Epidermal melanocyte (primary cell): ENCODE measurements around the gene ARID3A.
A peak's percentile ranks its signal among the peaks of the same experiment; 100 is the strongest.

Experiments
- DNase-seq: peaks from one replicate; pipeline ENCODE4 v3.0.0; 2011; ENCODE audit warnings: low spot score; ENCODE audit not compliant: insufficient read length

The ARID3A gene

DNA sequence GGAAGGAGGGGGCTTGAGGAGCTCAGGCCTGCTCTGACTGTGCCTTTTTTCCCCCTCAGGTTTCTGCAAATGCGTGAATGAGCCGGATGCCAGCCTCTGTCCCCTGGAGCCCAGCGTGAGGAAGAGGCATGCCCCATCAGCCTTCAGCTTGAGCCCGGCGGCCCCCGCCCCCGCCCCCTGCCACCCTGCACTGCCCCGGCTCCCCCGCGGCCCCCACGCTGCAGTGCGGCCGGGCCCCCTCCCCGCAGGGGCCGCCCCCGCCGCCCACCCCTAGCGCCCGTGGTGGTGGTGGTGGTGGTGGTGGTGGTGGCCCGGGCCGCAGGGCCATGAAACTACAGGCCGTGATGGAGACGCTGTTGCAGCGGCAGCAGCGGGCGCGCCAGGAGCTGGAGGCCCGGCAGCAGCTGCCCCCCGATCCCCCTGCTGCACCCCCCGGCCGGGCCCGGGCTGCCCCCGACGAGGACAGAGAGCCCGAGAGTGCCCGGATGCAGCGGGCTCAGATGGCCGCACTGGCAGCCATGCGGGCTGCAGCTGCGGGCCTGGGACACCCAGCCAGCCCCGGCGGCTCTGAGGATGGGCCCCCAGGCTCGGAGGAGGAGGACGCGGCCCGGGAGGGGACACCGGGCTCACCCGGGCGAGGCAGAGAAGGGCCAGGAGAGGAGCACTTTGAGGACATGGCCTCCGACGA is 3.5 kb downstream of the ARID3A start:
- DNase-seq: no peak

DNA sequence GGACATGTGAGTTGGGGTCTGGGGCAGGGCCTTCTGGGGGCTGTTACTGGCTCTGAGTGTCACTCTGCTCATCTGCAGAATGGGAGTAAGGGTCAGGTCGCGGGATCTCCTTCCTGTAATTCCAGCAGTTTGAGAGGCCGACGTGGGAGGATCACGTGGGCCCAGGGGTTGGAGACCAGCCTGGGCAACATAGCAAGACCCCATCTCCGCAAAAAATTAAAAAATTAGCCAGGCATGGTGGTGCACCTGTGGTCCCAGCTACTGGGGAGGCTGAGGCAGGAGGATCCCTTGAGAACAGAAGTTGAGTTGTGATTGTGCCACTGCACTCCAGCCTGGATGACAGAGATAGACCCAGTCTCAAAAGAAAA is 4.0 kb downstream of the ARID3A start:
- DNase-seq: no peak

DNA sequence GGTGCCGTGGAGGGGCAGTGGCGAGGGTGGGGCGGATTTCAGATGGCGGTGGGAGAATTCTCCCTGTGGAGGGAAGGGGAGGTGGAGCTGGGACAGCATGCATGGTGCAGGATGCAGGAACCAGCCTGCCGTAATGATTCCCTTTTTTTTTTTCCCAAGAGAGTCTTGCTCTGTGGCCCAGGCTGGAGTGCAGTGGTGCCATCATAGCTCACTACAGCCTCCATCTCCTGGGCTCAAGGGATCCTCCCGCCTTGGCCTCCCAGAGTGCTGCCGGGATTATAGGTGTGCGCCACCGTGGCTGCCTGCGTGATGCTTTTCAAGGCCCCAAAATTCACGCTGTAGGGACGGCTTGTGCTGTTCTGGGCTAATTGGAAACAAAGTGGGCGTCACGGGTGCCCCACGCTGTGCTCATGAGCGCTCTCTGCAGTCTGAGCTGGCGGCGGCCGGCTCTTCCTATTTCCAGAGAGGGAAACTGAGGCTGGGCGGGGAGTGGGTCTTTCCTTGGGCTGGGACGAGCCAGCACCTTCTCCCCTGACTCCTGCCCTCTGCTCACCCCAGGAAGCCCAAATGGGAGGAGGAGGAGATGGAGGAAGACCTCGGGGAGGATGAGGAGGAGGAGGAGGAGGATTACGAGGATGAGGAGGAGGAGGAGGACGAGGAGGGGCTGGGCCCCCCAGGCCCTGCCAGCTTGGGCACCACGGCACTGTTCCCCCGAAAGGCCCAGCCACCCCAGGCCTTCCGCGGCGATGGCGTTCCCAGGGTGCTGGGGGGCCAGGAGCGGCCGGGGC is 6.2 kb downstream of the ARID3A start:
- no peak for DNase-seq

DNA sequence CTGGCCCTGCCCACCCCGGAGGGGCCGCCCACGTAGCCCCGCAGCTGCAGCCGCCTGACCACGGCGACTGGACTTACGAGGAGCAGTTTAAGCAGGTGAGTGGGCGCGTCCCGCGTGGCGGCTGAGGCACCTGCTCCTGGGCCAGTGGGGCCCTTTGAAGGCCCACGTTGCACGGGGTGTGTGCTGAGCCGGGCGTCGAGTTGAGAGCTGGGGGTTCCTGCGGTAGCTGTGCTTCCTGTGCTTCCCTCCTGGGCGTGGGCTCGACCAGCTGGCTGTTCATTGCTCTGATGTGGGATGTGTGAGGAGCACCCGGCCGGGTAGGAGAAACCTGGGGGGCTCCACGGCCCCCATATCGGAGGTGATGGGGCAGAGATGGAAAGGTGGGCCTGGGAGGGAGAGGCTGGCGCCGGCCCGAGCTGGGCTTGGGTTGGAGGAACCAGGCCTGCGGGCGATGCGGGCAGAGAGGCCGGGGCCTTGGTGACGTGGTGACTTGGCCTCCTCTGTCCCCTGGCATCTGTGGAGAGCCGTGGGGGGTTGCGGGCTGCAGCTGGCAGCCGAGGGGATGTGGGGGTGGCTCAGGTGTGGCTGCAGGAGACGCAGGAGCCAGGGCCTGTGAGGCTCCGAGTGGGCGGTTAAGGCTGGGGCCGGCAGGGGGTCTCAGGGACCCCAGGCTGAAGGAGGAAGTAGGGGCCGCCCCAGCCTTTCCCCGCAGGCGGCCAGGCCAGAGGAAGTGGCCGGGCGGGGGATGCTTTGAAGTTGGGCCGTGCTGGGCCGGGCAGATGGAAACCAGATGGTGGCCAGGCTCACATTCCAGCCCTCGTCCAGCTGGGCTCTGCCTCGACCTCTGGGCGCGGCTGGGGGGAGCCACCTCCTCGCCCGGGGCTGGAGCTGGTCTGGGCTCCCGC is 7.1 kb downstream of the ARID3A start:
- DNase-seq: peak; percentile 97

DNA sequence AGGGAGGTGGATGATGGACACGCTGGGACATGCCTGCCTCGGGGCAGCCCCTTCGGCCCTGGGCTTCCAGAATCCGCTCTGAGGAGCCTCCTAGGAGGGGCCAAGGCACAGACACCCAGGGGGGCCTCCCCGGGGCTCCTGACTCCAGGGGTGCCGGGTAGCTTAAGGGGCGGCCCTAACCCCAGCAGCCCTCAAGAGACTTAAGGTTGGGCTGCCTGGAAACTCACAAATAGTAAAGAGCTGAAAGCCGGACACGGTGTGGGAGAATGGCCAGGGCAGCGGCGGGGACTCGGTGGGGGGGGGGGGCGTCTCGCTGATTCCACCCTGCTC is 7.7 kb downstream of the ARID3A start:
- DNase-seq: no peak

DNA sequence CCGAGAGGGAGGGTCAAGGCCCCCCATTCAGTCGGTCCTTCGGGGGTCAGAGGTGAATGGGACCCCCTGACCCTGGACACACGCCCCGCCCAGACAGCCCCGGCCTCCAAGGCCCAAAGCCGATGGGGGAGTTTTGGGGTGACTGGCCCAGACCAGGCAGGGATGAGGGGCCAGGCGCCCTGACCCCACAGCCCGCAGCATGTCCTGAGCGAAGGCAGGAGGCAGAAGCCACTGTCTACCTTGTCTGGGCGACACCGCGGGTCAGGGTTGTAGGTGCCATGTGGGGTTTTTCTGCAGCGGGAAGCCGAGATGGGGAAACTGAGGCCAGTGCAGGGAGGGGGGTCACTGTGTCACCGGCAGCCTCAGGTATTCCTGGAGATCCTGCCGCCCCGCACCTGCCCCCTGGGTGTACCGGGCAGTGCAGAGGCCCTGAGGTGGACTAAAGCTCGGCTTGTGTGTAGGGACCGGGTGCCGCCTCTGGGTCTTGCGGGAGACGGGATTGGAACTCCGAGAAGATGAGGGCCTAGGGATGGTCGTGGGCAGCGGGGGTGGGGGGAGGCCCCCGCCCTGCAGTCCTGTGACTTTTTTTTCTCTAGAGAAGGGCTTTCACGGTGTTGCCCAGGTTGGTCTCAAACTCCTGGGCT is 8.5 kb downstream of the ARID3A start:
- no peak for DNase-seq

DNA sequence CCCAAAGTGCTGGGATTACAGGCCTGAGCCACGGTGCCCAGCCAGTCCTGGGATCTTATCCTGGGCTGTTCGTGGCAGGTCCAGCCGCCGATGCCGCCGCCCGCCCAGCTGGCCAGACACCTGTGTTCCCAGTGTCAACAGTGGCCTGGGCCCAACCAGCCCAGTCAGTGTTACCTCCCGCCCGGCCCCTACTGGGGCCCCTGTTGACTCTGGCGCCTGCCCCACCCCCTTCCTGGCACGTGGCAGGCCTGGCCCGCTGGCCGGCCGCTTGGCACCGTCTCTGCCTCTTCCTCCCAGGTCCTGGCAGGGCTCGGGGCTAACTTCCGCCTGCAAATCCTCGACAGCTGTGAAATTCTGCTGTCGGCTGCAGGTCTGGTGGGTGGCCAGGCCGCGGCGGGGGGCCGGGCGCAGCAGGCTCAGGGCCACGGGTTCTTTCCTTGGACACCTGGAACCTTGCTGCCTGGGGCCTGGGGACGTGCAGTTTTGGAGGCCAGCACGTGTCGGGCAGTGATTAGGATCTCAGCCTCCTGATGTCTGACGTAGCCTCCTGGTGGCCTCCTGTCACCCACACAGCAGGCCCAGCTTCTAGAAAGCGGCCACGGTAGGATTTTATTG is 9.1 kb downstream of the ARID3A start:
- DNase-seq: peak; percentile 82

DNA sequence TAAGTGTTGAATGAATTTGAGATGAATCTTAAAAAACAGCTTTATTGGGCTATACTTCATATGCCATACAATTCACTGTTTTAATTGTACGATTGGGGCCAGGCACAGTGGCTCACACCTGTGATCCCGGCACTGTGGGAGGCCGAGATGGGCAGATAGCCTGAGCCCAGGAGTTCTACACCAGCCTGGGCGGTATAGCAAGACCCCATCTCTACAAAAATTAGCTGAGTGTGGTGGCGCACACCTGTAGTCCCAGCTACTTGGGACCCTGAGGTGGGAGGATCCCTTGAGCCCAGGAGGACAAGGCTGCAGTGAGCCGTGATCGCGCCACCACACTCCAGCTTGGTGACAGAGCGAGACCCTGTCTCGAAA is 10.3 kb downstream of the ARID3A start:
- DNase-seq: no peak

DNA sequence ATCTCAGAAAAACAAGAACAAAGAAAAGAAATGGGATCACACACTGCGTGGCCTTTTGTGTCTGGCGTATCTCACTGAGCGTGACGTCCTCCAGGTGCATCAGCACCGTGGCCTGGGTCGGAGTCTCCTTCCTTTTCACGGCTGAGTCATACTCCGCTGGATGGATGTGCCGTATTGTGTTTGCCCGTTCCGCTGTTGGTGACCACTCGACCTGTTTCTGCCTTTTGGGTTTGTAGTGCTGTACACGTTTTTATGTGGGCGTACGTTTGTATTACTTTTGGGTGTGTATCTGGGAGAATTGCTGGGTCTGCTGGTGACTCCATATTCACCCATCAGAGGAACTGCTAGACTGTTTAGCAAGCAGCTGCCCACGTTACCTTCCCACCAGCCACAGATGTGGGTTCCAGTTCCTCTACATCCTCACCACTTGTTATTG is 11.4 kb downstream of the ARID3A start:
- DNase-seq: no peak

DNA sequence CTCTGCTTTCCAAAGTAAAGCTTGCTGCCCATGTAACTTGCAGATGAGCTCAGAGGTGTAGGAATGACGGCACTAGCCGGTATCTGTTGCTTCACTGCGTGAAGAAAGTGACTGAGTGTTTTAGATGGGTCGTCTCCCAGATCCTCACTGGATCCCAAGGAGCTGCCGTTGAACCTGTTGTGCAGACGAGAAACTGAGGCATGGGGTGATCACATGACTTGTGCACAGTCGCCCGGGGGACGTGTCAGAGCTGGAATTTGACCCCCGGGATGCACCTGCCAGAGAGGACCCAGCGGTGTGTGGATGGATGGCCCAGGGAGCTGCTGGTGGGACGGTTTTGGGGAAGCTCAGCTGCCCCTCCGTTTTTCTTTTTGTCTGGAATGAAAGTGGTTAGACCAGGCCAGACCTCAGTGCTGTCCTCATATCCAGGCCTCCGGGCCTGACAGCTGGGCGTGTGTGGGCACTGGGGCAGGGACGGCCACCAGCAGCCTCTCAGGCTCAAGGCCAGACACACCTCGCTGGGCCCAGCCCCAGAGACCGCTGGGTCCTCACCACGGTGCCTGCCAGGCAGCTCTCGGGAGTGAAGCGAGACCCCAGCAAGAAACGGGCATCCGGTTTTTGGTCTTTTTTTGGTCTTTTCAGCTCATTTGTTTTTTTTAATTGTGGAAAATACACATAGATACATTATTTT is 12.5 kb downstream of the ARID3A start:
- no peak for DNase-seq

DNA sequence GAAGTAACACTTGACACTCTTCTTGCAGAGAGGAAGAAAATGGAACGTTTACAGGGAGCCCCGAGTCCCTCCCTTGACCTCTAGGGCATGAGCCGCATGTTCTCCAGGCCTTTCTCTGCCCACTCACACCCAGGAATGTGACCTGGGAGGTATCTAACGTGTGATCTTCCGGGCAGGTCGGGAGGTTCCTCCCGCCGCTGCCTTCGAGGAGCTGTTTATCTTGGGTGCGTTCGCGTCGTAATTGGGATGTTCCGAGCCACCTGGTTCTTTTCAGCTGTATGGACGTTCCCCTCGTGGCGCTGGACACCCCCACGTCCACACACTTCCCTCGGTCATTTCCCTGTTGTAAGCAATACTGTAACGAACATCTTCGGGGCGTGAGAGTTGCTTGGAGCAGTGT is 13.6 kb downstream of the ARID3A start:
- no peak for DNase-seq

DNA sequence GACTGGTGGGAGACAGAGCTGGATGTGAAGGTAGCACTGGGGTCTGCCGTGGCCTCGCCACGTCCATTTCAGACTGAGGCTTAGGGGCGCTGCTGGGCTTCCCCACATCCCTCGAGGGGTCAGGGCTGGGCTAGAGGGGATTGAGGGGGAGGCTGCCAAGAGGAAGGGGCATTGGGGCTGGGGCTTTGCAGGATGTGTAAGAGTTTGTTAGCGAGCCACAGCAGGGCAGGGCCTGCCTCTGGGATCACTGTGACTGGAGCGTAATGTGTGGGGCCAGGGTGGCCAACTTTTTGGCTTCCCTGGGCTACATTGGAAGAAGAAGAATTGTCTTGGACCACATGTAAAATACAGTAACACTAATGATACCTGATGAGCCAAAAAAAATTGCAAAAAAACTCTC is 14.1 kb downstream of the ARID3A start:
- no peak for DNase-seq

DNA sequence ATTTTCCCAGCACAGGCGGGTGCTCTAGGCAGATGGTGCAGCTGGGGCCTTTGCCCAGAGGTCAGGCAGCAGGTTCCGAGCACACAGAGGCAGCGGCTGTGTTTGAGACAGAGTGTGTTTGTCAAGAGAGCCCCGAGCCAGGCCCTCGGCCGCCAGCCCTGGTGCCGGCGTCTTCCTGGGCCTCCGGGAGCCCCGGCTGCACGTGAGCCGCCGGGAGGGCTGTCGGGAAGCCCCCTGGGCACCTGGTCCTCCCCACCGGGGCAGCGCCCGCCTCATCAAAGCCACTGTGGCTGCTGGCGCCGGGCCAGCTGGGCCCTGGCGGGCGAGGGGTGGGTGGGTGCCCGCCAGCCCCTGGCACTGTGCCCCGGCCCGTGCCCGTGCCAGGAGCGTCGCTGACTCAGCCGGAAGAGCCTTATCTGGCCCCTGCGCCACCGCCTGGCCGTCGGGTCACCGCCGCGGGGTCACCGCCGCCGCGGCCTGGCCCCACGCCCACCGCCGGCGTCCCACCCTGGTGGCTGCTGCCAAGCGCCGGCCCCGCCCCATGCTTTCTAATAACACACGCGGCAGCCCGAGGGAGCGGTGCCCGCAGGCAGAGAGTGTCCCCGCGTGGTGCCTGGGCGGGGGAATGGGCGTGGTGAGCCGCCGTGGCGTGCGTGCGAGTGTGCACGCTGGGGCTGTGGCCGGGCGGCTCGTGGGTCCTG is 14.9 kb downstream of the ARID3A start:
- peak; percentile 85 for DNase-seq

DNA sequence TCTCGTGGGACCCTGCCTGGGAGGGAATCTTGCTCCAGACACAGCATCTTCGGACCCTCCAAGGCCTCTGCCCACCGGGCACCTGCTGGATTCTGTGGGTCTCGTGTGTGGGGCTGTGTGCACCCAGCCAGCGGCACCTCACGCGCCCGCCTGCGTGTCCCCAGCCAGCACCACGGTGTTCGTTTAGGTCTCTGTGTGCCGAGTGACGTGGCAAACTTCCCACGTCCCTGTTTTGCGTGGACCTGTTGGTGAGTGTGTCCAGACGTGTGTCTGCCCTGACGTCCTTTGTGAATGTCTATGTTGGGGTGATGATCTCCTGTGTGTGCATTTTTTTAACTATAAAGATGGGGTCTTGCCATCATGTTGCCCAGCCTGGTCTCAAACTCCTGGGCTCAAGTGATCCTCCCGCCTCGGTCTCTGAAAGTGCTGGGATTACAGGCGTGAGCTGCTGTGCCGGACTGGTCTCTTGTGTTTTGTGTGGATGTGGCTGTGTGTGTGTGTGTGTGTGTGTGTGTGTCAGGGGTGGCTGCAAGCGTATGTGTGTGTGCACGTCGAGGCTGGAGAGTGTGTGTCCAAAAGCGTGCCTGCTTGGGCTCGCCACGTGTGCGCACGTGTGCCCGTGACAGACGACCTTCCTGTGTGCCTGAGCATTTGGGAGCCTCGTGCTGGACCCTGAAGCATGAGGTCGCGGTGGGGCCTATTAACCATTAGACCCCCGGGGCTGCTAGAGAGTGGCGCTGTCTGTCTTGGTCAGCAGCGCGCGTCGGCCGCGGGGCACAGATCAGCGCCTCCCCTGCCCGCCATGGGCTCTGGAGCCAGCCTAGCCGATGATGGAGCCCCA is 15.7 kb downstream of the ARID3A start:
- DNase-seq: no peak

DNA sequence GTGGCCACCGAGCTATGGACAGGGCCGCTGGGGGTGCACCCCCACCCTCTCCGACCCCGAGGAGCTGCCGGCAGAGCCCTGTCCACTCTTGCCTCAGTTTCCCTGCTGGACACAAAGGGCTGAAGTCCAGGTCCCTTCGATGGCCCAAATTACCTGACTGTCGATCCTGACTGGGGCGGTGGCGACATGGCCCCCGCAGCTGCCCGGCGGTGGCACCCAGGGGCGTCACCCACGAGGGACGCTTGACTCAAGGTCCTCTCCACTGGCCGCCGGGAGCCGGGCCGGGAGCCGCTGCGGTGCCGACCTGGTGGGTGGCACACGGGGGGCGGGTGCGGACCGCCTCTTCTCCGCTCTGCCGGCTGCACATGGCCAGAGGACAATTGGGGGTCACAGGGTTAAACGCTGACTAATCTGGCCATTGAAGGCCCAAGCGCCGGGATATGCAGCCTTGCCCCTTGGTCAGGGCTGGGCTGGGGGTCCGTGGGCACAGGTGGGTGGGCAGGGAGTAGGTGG is 16.4 kb downstream of the ARID3A start:
- no peak for DNase-seq

DNA sequence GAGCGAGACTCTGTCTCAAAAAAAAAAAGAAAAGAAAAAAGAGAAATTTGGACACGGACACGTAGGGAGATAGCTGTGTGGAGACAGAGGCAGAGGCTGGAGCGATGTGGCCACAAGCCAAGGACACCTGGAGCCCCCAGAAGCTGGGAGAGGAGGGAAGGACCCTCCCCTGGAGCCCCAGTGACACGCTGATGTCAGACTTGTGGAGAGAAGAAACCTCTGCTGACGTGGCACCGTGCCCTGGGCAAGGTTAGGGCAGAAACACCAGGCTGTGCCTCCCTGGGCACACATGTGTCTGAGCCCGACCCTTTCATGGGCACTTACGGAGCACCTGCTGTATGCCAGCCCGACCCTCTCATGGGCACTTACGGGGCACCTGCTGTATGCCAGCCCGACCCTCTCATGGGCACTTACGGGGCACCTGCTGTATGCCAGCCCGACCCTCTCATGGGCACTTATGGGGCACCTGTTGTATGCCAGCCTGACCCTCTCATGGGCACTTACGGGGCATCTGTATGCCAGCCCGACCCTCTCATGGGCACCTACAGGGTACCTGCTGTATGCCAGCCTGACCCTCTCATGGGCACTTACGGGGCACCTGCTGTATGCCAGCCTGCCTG is 17.8 kb downstream of the ARID3A start:
- DNase-seq: no peak

DNA sequence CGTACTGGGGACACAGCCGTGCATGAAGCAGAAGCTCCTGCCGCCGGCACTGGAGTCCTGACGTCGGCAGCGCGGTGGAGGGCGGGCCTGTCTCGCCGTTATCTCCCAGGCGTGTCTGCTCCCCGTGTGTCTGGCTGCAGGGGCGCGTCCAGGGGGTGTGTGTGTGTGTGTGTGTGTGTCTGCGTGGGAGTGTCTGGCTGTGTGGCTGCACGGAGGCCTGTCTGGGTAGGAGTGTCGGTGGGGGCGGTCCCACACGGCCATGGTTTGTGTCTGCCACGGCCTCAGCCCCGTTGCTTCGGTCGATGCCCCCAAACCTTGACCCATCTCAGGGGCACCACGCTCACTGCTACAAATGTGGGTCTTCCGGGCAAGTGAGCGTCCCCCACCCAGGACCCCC is 18.3 kb downstream of the ARID3A start:
- DNase-seq: no peak

DNA sequence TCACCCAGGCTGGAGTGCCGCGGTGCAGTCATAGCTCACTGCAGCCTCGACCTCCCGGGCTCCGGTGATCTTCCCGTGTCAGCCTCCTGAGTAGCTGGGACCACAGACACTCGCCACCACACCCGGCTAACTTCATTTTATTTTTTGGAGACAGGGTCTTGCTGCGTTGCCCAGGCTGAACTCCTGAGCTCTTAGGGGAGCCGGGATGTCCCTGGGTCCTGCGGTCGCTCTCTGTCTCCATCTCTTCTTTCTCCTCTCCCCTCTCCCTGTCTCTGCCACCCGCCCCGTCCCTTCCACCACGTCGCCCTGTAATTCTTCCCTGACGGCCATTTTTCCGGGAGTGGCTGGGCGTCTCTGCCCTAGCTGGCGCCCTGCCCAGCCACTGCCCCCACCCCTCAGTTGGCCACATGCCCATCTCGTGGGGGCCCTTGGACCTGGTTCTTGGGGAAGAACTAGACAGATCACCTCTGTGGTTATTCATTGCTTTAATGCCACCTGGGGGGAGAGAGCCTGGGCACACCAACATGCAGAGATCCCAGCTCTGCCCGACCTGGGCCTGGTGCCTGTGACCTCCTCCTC is 18.9 kb downstream of the ARID3A start:
- no peak for DNase-seq
